ENCODE results near the gene HIC1.

HIC1 gene

DNA sequence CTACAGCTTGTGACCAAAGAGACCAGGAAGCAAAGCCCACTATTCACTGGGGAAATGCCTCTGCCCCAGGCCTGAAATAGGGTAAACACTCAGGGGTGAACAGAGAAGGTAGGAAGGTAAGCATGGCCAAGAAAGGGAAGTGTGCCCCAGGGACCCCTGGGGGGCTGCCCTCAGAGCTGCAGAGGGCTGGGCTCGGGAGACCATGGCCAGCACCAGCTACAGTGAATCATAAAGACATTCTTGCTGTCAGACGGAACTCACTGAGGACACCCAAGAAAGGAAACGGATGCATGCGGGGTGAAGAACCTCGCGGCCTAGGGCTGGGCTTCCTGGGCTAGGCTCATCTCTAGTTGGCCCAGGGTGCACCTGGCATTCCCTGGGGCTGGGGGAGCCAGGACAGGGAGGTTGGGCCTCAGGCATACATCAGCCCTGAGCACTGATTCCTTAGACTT, 9.6 kb downstream of the HIC1 start:
- DNase-seq (ENCODE audit: low read depth) = no peak
- TF ChIP-seq, protein P1, sequence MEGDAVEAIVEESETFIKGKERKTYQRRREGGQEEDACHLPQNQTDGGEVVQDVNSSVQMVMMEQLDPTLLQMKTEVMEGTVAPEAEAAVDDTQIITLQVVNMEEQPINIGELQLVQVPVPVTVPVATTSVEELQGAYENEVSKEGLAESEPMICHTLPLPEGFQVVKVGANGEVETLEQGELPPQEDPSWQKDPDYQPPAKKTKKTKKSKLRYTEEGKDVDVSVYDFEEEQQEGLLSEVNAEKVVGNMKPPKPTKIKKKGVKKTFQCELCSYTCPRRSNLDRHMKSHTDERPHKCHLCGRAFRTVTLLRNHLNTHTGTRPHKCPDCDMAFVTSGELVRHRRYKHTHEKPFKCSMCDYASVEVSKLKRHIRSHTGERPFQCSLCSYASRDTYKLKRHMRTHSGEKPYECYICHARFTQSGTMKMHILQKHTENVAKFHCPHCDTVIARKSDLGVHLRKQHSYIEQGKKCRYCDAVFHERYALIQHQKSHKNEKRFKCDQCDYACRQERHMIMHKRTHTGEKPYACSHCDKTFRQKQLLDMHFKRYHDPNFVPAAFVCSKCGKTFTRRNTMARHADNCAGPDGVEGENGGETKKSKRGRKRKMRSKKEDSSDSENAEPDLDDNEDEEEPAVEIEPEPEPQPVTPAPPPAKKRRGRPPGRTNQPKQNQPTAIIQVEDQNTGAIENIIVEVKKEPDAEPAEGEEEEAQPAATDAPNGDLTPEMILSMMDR (IDR thresholded peaks at IDR 0.05; ENCODE audit: low read depth, low read length, missing control alignments) = no peak
- H3K4me3 ChIP-seq (ENCODE audit: low read depth, low read length) = no peak overlapping the region
- in situ Hi-C loops (cut with HindIII; ENCODE audit: low sequenced_read_pairs) = loop anchor here (10.0 kb wide), 1 partner anchor 110 kb away; no protein-coding TSS in a partner anchor

DNA sequence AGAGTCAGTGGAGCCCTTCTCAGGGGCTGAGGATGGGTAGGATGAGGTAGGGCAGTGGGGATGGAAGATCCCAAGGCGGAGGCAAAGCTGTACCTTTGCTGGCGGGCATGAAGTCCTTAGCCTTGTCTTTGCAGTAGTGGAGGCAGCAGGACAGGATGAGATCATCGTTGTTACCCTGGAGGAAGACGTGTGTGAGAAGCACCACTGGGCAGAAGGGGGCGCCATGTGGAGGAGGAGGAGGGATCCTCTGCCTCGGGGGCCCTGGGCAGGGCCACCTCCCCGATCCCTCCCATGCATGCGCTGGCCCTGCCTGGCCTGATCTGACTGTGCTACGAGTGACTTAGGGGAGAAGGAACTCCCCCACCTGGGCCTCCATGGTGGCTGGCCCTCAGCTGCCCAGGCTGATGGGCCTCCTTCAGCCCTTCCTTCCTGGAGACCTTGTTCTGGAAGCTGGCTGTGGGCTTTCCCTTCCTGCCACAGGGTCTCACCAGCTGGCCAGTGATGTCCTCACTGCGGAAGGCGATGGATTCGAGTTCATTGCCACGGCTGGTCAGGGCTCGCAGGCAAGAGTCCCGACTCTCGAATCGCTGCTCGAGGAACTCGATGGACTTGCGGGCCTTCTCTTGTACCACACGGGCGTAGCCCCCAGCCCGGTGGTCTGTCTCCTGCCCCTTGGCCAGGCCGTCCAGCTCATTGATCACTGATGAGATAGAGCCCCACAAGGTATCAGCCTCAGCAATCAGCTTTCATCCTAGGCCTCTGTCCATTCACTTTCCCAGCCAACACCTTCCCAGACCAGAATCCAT, 10.3 kb downstream of the HIC1 start:
- in situ Hi-C loops (cut with HindIII; ENCODE audit: low sequenced_read_pairs) = loop anchor here (10.0 kb wide), 1 partner anchor 110 kb away; no protein-coding TSS in a partner anchor
- H3K4me3 ChIP-seq (ENCODE audit: low read depth, low read length) = no peak overlapping the region
- TF ChIP-seq, protein P1 (IDR thresholded peaks at IDR 0.05; ENCODE audit: low read depth, low read length, missing control alignments) = peak; percentile 46
- no peak for DNase-seq (ENCODE audit: low read depth)

- TF ChIP-seq, protein P1 (IDR thresholded peaks at IDR 0.05; ENCODE audit: low read depth, low read length, missing control alignments) = no peak
- in situ Hi-C loops (cut with HindIII; ENCODE audit: low sequenced_read_pairs) = loop anchor here (10.0 kb wide), 1 partner anchor 109 kb away; no protein-coding TSS in a partner anchor
- no peak for DNase-seq (ENCODE audit: low read depth)
- H3K4me3 ChIP-seq (ENCODE audit: low read depth, low read length) = no peak overlapping the region
Measured at GRCh38 chr17:2065949-2066400, 11.1 kb downstream of the HIC1 start.

DNA sequence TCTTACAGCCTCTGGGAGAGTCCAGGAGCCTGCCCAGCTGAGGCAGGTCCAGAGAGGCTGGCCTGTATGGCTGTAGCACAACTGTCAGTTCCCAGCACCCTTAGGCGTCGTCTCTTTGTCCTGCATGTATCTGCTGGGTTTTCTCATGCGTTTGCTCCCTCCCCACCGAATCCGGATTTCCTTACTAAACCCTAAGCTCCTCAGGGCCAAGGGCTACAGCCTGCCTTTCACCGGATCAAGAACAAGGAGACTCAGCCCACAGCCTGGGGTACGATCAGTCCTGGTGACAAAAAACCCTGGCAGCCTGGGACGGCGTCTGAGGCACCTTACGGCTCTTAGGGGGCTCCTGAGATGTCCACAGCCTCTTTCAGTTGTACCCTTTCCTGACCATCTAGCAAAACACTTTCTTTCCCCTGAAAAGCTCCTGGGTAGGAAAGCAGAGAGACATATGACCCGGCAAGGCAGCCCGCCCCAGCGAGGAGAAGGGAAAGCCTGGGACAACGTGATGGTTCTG, 12.2 kb downstream of the HIC1 start:
- in situ Hi-C loops (cut with HindIII; ENCODE audit: low sequenced_read_pairs) = loop anchor here (10.0 kb wide), 1 partner anchor 108 kb away; no protein-coding TSS in a partner anchor
- no peak overlapping the region for H3K4me3 ChIP-seq (ENCODE audit: low read depth, low read length)
- TF ChIP-seq, protein P1 (IDR thresholded peaks at IDR 0.05; ENCODE audit: low read depth, low read length, missing control alignments) = no peak
- no peak for DNase-seq (ENCODE audit: low read depth)

DNA sequence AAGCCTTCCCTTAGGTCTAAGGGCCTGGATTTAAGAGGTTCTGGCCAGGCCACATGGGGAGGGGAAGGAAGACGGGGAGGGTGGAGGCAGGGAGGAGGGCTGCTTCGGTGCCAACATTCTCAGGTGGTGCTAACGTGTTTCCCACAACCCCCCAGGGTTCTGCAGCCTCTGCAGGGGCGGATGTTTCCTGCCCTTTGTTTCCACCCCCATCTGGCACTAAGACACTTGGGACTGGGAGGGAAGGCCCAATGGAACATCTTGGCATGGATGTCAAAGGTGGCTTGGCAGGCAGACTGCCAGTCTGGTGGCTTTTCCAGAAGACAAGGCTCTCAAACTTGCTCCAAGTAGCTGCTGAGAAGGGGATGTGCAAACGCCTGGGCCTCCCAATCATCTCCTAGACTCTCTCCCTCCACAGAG, 12.7 kb downstream of the HIC1 start:
- TF ChIP-seq, protein P1 (IDR thresholded peaks at IDR 0.05; ENCODE audit: low read depth, low read length, missing control alignments) = no peak
- peak; percentile 85 for DNase-seq (ENCODE audit: low read depth)
- no peak overlapping the region for H3K4me3 ChIP-seq (ENCODE audit: low read depth, low read length)
- in situ Hi-C loops (cut with HindIII; ENCODE audit: low sequenced_read_pairs) = loop anchor here (10.0 kb wide), 1 partner anchor 107 kb away; no protein-coding TSS in a partner anchor

DNA sequence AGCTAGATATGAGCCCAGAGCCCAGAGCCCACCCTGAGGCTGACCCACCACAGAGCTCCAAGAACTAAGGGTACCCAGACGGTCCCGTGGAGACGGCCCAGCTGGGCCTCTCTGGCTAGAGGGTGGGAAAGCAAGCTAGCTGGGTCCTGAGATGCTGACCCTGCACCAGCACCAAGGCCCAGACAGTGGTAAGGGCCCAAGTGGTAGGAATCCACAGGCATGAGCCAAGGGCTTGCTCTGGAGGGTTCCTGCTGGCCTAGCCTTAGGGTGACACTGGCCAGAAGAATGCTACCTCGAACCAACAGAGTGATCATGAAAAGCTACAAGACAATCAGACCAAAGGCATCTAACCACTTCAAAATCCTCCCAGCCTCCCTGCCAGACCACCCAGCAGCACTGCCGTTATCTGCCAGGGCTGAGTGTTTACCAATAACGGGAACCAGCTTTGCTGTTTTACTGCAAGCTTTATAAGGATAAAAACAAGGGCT, 13.2 kb downstream of the HIC1 start:
- TF ChIP-seq, protein P1 (IDR thresholded peaks at IDR 0.05; ENCODE audit: low read depth, low read length, missing control alignments) = peak; percentile 47
- in situ Hi-C loops (cut with HindIII; ENCODE audit: low sequenced_read_pairs) = loop anchor here (10.0 kb wide), 1 partner anchor 107 kb away; no protein-coding TSS in a partner anchor
- DNase-seq (ENCODE audit: low read depth) = peak; percentile 93
- H3K4me3 ChIP-seq (ENCODE audit: low read depth, low read length) = no peak overlapping the region
